T-helper 2 cell treated with Interferon-gamma antibody and Interleukin-4, amounts not matched to agents 5 μg/mL and 100 μg/mL, for 36 hours (primary cell): ENCODE results near the gene CCRL2.
"Not testable (repeated sequence)": the region's sequence is repeated elsewhere in the genome, so short reads cannot be mapped to it uniquely, and the experiment has no call there.

Experiments
- DNase-seq: peaks from one replicate; pipeline ENCODE4 v3.0.0; 2021; ENCODE audit warnings: low spot score
- H3K27ac Mint-ChIP-seq: one replicate; pipeline ENCODE4 v1.8.0; 2021; ENCODE audit warnings: mild to moderate bottlenecking, mixed read lengths
- H3K27me3 Mint-ChIP-seq: one replicate; pipeline ENCODE4 v1.8.0; 2021; ENCODE audit warnings: low read depth, mixed read lengths
- H3K36me3 Mint-ChIP-seq: one replicate; pipeline ENCODE4 v1.8.0; 2021; ENCODE audit warnings: low read depth, mixed read lengths
- H3K4me1 Mint-ChIP-seq: one replicate; pipeline ENCODE4 v1.8.0; 2021; ENCODE audit warnings: low read depth, mixed read lengths
- H3K4me3 Mint-ChIP-seq: one replicate; pipeline ENCODE4 v1.8.0; 2022; ENCODE audit warnings: mild to moderate bottlenecking, moderate library complexity, mixed read lengths
- H3K9me3 Mint-ChIP-seq: one replicate; pipeline ENCODE4 v1.8.0; 2021; ENCODE audit warnings: mixed read lengths

Gene CCRL2

DNA sequence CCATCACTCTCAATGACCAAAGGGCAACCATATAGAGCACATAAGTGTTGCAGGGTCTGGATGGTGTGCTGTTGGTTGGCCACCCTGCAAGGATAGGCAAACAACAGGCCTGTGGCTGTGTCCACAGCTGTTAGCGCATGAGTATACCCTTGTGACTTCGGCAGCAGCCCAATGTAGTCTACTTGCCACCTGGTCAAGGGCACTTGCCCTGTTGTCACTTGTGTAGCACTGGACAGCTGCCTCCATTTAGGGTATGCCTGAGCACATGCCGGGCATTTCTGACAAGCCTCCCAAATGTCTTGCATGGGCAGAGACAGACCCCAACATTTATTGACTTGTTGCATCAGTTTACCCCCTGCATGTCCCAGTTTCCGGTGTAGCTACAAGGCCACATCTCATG is 12.8 kb downstream of the CCRL2 start:
- H3K27me3 Mint-ChIP-seq = peaks cover 5% of the 10 kb centered on the region
- H3K4me1 Mint-ChIP-seq = no peaks in the 10 kb centered on the region
- no peaks in the 10 kb centered on the region for H3K9me3 Mint-ChIP-seq

GRCh38 chr3:46420931-46421330 is 13.9 kb downstream of the CCRL2 start:
- DNase-seq = no peak
- peaks cover 4% of the 10 kb centered on the region for H3K27me3 Mint-ChIP-seq
- H3K4me3 Mint-ChIP-seq = no peak overlapping the region
- no peak overlapping the region for H3K27ac Mint-ChIP-seq
- no peaks in the 10 kb centered on the region for H3K9me3 Mint-ChIP-seq
- H3K36me3 Mint-ChIP-seq = no peaks in the 10 kb centered on the region
- peaks cover under 1% of the 10 kb centered on the region for H3K4me1 Mint-ChIP-seq

More for the DNA sequence above, 12.8 kb downstream of the CCRL2 start:
- Mint-ChIP-seq H3K36me3 (no peaks in the 10 kb centered on the region), H3K27ac (no peak overlapping the region), H3K4me3 (no peak overlapping the region)
- no peak for DNase-seq

- H3K27me3 Mint-ChIP-seq = peaks cover 8% of the 10 kb centered on the region
- H3K4me3 Mint-ChIP-seq = no peak overlapping the region
- H3K36me3 Mint-ChIP-seq = no peaks in the 10 kb centered on the region
- no peak overlapping the region for H3K27ac Mint-ChIP-seq
- no peaks in the 10 kb centered on the region for H3K9me3 Mint-ChIP-seq
- no peak for DNase-seq
- H3K4me1 Mint-ChIP-seq = peaks cover 11% of the 10 kb centered on the region
Measured at GRCh38 chr3:46422617-46423016, 15.6 kb downstream of the CCRL2 start.

DNA sequence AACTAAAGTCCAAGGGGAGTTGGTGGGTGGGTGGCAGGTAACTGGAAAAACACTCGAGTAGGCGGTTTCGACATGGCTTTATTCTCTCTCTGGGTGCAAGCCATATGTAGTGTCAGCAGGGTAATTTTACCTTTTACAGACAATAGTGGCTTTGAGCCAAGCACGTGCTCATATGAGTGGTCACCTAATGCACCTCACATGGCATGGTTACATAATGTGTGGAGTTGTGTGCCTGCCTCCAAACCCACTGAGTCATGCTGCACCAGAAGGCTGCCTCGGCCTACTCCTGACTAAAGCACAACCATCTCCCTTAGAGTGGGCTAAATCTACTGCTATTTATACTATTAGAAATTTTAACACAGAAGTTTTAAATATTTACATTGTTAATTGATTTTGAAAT is 16.5 kb downstream of the CCRL2 start:
- DNase-seq = no peak
- H3K4me3 Mint-ChIP-seq = no peak overlapping the region
- no peaks in the 10 kb centered on the region for H3K36me3 Mint-ChIP-seq

GRCh38 chr3:46426476-46426875 is 19.4 kb downstream of the CCRL2 start:
- H3K27ac Mint-ChIP-seq, DNase-seq, H3K36me3 Mint-ChIP-seq, H3K9me3 Mint-ChIP-seq, H3K4me3 Mint-ChIP-seq: not testable (repeated sequence)
- peaks cover 14% of the 10 kb centered on the region for H3K27me3 Mint-ChIP-seq
- H3K4me1 Mint-ChIP-seq = peaks cover 11% of the 10 kb centered on the region

More for the DNA sequence above, 16.5 kb downstream of the CCRL2 start:
- Mint-ChIP-seq H3K27me3 (peaks cover 8% of the 10 kb centered on the region), H3K4me1 (peaks cover 11% of the 10 kb centered on the region), H3K27ac (no peak overlapping the region), H3K9me3 (no peaks in the 10 kb centered on the region)

DNA sequence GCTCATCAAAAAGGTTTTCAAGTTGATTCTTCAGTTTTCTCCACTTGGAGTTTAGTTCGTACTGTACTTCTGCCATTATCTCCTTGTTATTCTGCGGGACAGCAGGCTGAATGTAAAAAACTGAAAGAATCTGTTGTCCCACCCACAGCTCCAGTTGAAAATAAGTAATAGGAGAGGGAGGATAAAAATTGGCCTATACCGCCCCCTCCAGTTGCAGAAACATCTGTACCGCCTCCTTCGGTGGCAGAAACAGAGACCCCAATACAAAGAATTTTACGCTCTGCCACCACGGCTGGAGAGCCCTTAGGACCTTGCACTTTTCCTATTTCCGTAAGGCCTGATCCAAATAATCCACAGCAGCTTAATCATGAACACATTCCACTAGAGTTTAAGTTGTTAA is 20.3 kb downstream of the CCRL2 start:
- DNase-seq = not testable (repeated sequence)

DNA sequence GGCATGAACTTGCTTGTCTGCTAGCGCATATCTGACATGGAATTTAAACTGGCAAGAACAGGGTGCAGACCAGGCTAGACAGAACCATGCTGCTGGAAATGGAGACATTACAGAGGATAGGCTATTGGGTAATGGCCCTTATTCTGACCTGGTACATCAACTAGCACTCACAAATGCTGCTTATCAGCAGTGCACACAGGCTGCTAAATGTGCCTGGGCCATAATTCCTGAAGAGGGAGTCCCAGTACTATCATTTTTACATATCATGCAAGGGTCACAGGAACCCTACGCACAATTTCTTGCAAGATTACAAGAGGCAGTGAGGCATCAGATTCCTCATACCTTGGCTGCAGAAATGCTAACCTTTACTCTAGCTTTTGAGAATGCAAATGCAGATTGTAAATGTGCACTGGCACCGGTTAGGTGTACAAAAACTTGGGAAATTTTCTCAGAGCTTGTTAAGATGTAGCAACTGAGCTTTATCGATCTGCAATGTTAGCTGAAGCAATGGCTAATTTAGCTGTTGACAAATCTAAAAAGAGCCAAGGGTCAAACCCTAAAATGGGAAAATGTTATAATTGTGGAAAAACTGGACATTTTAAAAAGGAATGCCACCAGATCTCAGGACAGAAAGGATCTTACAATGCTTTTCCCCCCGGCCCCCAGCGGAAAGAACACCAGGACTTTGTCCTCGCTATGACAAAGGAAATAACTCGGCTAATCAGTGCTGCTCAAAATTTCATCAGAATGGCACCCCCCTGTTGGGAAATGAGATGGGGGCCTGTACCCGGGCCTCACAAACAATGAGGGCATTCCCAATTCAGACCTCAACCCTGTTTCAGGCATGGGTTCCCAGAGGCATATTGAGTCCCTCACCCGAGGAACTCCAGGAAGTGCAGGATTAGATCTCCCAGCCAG is 21.1 kb downstream of the CCRL2 start:
- peaks cover 3% of the 10 kb centered on the region for H3K36me3 Mint-ChIP-seq
- peaks cover 14% of the 10 kb centered on the region for H3K4me1 Mint-ChIP-seq
- H3K27ac Mint-ChIP-seq = no peak overlapping the region
- H3K27me3 Mint-ChIP-seq = peaks cover 22% of the 10 kb centered on the region
- no peak overlapping the region for H3K4me3 Mint-ChIP-seq
- H3K9me3 Mint-ChIP-seq = peaks cover 16% of the 10 kb centered on the region
- DNase-seq = no peak

More for the DNA sequence above, 20.3 kb downstream of the CCRL2 start:
- Mint-ChIP-seq H3K27me3 (peaks cover 17% of the 10 kb centered on the region), H3K4me1 (peaks cover 11% of the 10 kb centered on the region), H3K9me3 (peaks cover 14% of the 10 kb centered on the region)
- not testable (repeated sequence) for H3K4me3 Mint-ChIP-seq, H3K36me3 Mint-ChIP-seq, H3K27ac Mint-ChIP-seq

DNA sequence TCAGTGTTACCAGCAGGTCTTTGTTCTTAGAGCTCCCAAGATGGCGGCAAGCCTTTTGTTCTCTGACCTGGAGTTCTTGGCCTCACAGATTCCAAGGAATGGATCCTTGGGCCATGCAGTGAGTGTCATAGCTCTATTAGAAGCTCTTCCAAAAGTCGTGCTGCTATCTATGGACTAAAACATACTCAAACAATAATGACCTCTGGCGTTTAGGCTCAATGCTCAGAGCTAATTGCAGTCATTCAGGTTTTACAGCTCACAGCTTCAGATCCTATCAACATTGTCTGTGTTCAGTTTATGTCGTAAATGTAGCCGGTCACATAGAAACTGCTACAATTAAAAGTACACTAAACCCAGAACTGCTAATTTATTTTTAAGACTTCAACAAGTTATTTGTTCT is 22.2 kb downstream of the CCRL2 start:
- no peak overlapping the region for H3K4me3 Mint-ChIP-seq
- peaks cover 27% of the 10 kb centered on the region for H3K27me3 Mint-ChIP-seq
- H3K27ac Mint-ChIP-seq = no peak overlapping the region
- H3K36me3 Mint-ChIP-seq = peaks cover 3% of the 10 kb centered on the region
- peaks cover 18% of the 10 kb centered on the region for H3K4me1 Mint-ChIP-seq
- H3K9me3 Mint-ChIP-seq = peaks cover 16% of the 10 kb centered on the region
- DNase-seq = no peak

DNA sequence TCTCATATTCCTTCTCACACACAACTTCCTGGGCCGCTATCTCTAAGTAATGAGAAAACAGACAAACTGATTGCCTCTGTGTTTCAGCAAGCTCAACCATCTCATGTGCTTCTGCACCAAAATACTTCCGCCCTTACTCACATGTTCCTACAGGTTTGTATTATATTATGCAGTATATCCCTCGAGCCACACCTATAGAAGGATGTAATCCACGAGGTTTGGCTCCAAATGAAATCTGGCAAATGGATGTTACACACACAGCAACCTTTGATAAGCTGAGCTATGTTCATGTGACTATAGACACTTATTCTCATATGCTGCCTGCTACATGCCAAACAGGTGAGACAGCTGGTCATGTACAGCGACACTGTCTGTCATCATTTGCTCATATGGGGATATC is 22.6 kb downstream of the CCRL2 start:
- H3K4me1 Mint-ChIP-seq = peaks cover 18% of the 10 kb centered on the region
- H3K27ac Mint-ChIP-seq = no peak overlapping the region
- DNase-seq = no peak
- peaks cover 16% of the 10 kb centered on the region for H3K9me3 Mint-ChIP-seq
- no peak overlapping the region for H3K4me3 Mint-ChIP-seq
- H3K27me3 Mint-ChIP-seq = peaks cover 29% of the 10 kb centered on the region
- peaks cover 3% of the 10 kb centered on the region for H3K36me3 Mint-ChIP-seq

DNA sequence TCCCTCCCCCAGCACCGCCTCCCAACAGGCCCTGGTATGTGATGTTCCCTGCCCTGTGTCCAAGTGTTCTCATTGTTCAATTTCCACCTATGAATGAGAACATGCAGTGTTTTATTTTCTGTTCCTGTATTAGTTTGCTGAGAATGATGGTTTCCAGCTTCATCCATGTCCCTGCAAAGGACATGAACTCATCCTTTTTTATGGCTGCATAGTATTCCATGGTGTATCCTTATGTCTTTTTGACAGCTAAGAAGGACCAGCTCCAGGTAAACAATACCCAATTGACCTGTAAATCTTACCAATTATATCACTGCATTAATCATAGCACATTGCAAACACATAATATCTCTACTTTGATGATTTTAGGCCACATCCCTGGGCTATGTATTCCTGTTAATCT is 23.8 kb downstream of the CCRL2 start:
- not testable (repeated sequence) for H3K27ac Mint-ChIP-seq, DNase-seq, H3K36me3 Mint-ChIP-seq, H3K4me3 Mint-ChIP-seq
- Mint-ChIP-seq H3K27me3 (peaks cover 30% of the 10 kb centered on the region), H3K4me1 (peaks cover 18% of the 10 kb centered on the region), H3K9me3 (peaks cover 16% of the 10 kb centered on the region)

- not testable (repeated sequence) for H3K4me3 Mint-ChIP-seq, H3K36me3 Mint-ChIP-seq, H3K4me1 Mint-ChIP-seq, H3K27ac Mint-ChIP-seq, DNase-seq
- Mint-ChIP-seq H3K9me3 (peaks cover 16% of the 10 kb centered on the region), H3K27me3 (peaks cover 24% of the 10 kb centered on the region)
Measured at GRCh38 chr3:46431905-46432304, 24.8 kb downstream of the CCRL2 start.

- H3K36me3 Mint-ChIP-seq, DNase-seq, H3K4me1 Mint-ChIP-seq, H3K4me3 Mint-ChIP-seq, H3K27ac Mint-ChIP-seq: not testable (repeated sequence)
- H3K27me3 Mint-ChIP-seq = peaks cover 24% of the 10 kb centered on the region
- peaks cover 16% of the 10 kb centered on the region for H3K9me3 Mint-ChIP-seq
Measured at GRCh38 chr3:46433118-46433517, 26.1 kb downstream of the CCRL2 start.

GRCh38 chr3:46433841-46434240 is 26.8 kb downstream of the CCRL2 start:
- H3K4me3 Mint-ChIP-seq = no peak overlapping the region
- H3K27ac Mint-ChIP-seq = no peak overlapping the region
- DNase-seq = no peak
- peaks cover 16% of the 10 kb centered on the region for H3K9me3 Mint-ChIP-seq
- peaks cover 24% of the 10 kb centered on the region for H3K27me3 Mint-ChIP-seq
- H3K36me3 Mint-ChIP-seq = peaks cover 3% of the 10 kb centered on the region
- peaks cover 7% of the 10 kb centered on the region for H3K4me1 Mint-ChIP-seq

GRCh38 chr3:46435081-46435726 is 28.1 kb downstream of the CCRL2 start:
- peaks cover 3% of the 10 kb centered on the region for H3K36me3 Mint-ChIP-seq
- H3K4me1 Mint-ChIP-seq = peaks cover 9% of the 10 kb centered on the region
- peaks cover 20% of the 10 kb centered on the region for H3K27me3 Mint-ChIP-seq
- H3K9me3 Mint-ChIP-seq = peaks cover 16% of the 10 kb centered on the region
- no peak for DNase-seq
- H3K27ac Mint-ChIP-seq = no peak overlapping the region
- H3K4me3 Mint-ChIP-seq = no peak overlapping the region
